HG02588 (cell line): ENCODE measurements around the gene GRK5.
"Not testable (repeated sequence)": the region's sequence is repeated elsewhere in the genome, so short reads cannot be mapped to it uniquely, and the experiment has no call there.

Experiments used
- ATAC-seq: cut with Tn5 transposase; IDR thresholded peaks from one replicate; pipeline ENCODE4 v1.9.1; 2021; ENCODE audit warnings: mild to moderate bottlenecking, moderate library complexity; ENCODE audit not compliant: unreplicated experiment

Gene GRK5

DNA sequence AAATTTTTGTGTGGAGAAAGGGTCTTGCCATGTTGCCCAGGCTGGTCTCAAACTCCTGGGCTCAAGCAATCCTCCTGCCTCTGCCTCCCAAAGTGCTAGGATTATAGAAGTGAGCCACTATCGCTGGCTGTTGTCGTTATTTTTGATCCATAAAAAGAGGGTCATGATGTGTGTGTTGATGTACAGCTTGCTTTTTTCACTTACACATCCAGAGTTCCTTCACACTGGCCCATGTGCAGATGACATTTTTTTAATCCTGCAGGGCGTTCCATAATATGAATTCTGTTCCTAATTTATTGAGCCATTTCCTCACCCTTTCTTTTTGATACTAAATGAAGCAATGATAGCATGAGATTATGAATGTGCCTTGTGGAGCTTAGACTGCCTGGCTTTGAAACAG lies 40.8 kb downstream of the GRK5 start:
- ATAC-seq = no peak

DNA sequence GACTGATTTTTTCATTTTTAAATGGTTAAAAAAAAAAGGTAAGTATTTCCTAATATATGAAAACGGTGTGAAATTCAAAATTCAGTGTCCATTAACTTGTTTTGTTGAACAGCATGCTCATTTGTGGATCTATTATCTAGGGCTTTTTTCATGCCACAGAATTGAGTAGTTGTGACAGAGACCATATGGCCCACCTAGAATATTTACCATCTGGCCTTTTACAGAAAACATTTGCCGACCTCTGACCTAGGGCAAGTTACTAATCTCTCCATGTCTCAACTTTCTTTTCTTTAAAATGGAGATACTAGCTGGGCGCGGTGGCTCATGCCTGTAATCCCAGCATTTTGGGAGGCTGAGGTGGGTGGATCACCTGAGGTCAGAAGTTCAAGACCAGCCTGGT lies 41.3 kb downstream of the GRK5 start:
- no peak for ATAC-seq

DNA sequence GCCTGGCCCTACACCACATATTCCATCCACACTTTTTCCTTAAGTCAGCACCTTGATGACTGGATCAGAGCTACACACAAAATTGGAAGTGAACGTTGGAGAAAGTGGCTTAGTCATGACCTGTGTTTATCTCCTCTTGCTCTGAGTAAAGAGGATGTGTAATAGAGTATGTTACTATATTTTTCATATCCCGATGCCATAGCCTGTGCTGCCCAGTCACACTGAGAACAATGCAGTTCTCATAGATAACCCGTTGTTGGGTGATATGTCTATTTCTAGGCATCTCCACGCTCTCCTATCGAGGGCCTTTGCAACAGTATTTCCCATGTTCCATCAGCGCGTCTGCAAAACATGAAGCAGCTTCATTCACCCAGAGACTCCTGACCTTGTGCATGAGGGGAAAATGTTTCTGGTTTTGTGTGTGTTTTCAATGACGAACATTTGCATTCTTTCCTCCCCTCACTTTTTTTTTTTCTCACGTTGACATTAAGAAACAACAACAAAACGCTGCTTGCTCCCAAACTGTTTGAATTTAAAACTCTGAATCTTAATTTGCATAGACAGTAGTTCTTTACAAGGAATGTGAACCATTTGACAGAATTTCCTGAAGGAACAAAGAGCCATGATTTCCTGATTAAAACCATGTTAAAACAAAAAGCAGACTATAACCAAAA lies 43.4 kb downstream of the GRK5 start:
- no peak for ATAC-seq

DNA sequence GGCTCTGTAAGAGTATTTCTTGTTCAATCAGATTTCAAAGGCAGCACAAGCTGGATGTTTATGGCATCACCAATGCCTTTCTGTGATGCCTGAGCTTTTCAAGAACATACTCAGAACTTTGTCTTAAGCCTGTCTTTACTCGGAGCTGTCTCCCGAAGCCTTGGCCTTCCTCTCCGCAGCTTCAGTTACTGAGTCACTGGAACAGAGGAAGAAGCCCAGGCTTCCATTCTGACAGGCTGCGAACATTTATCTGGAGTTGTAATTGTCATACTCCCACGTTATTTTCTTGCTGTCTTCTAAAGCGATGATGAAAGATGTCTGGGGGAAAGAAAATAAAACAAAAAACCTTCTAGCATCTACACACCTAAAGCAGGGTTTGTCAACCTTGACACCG lies 43.9 kb downstream of the GRK5 start:
- ATAC-seq = no peak

DNA sequence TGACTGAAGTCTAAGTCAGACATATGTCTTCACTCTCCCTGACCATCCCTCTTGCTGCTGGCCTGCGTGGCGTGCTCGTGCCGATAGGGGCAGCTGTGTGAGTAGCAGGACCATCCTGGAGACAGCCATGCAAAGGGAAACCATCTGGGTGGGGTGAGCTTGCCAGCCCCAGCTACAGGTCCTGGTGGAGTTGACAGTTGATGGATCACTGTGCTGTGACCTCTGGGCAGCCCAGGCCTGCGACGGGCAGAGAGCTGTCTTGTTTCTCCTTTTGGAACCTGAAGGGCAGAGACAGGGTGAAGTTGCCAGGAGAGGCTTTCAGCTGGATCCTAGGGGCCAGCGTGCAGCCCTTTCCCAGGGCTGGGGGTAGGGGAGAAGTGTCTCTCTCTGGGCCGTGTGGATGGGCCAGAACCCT lies 44.7 kb downstream of the GRK5 start:
- no peak for ATAC-seq

DNA sequence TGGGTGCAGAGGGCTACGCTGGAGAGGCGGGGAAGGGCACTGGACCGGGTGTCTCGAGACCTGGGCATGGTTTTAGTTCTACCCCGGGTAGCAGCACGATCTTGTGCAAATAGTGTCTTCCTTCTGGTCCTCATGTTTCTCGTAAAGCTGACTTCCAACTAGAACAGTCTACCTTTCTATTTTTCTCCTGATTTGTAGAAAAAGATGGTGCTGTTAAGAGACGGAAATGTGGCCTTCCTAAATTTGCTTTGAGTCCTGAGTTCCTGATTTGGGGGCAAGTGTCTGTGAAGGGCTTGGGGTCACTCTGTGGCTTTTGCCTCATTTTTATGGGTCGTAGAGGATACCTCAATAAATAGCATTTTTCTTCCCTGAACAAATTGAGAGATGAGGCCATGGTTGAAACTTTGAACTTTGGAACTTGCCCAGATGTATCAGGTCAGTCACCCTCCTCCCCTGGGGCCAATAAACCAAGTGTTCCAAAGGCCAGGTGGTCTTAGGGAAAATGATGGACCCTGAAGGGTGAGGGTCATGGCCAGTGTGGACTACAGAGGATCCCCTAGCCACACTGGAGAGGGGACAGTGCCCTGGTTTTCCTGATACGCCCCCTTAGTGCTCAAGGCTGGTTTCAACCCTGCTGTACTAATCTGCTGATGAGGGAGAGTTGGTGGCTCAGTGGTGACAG lies 45.2 kb downstream of the GRK5 start:
- ATAC-seq = no peak

DNA sequence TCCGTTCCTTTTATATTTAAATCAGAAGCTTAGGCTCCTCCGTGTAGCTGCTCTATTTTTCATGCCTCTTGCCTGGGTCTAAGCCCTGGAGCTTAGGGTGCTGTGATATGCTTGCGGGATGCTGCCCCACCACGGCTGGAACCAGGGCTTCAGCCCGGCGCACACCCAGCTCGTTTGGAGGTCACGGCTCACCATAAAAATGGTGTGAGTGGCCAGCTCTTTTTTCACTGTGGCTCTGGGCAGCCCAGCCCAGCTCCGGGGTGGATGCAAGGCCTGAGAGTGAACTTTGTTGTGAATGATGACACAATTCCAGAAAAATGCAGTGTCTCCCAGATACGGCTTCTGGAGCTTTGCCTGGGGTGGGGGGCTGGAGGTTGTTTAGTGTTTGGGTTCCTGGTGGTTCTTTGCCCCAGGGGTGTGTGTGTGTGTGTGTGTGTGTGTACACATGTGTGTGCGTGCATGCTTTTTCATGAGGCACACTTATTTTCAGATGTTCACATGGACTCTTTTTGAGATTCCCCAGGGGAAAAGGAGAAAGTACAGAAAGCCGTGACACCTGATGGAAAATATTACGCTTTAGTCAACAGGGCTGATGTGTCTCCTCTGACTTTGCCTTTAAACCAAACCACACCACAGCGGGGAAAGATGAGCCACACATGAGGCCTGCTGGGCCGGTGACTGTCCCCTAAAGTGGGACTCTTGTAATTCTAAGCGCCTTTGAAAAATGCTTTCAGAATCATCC lies 46.2 kb downstream of the GRK5 start:
- no peak for ATAC-seq

DNA sequence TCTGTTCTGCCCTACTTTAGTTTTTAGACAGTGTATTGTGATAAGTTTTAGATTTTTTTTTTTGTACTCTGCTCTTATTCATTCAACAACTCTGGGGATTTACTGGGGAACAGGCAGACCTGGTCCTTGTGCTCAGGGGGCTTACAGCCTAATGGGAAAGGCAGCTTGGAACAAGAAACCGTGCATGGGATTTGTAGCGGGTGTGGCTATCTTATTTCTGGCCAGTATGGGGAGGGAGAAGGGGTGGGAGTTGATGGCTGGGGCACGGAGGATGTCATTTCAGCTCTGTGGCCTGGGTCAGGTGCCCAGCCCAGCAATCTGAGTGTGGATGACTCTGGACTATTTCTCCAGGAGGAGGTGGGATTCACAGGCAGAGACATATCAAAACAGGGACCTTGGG lies 47.0 kb downstream of the GRK5 start:
- no peak for ATAC-seq

DNA sequence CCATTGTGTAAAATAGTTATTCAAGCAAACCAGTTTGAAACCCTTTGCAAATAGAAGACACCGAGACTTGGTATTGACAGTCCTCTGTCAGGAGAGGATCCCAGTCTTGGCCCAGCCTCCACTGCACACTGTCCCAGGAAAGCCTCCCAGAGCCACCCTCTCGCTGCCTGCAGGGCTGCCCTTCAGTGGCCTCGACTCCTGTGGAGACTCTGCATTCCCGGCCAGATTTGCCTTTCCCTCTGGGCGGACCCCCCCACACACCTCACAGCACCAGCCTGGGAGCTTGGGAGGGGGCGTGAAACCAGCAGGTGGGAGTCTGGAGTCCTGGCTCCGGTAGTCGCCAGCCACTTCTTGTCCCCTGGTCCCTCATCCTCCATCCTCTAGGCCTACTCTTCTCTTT lies 48.7 kb downstream of the GRK5 start:
- ATAC-seq = no peak

DNA sequence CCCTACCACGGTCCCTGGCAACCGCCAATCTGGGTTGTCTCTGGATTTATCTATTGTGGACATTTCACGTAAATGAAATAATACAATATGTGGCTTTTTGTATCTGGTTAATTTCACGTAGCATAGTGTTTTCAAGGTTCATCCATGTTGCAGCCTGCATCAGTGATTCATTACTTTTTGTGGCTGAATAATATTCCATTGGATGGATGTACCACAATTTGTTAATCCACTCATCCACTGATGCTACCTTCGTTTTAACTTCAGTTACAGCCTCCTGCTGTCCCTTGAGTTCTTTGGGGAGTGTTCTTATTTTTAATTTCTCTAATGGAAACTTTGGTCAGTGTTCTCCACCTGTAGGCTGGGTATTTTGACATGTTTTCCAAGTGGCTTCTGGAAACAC lies 49.5 kb downstream of the GRK5 start:
- ATAC-seq = no peak

DNA sequence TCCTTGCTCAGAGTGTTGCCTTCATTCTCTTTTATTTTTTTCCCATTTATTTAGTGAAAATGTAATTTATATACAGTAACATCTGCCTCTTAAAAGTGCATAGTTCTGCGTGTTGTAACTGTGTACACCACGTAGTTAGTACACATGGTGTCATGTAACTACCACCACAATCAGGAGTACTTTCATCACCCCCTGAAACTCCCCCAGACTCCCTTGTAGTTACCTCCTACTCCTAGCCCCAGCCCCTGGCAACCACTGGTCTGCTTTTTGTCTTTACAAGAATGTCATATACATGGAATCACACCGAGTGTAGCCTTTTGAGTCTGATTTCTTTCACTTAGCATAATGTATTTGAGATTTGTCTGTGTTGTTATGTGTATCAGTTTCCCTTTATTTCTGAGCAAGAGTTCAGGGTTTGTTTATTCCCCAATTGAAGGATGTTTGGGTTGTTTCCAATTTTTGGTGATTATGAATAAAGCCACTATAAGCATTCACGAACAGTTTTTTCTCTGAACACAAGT lies 50.6 kb downstream of the GRK5 start:
- ATAC-seq = no peak

DNA sequence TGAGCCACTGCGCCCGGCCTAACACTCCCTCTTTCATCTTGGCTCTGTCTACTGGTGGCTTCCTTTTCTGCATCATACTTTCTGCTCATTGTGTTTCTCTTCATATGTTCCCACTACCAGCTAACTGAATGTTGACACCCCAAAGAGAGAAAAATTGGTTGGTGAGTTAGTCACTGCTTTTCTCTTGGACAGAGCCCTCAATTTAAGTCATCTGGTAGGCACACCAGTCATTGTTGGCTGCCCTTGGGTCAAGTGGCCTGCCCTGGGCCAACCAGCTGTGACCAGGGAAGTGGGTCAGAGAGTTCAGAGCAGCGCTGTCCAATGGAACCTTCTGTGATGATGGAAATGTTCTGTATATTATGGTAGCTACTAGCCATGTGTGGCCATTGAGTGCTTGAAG lies 52.0 kb downstream of the GRK5 start:
- ATAC-seq = no peak

DNA sequence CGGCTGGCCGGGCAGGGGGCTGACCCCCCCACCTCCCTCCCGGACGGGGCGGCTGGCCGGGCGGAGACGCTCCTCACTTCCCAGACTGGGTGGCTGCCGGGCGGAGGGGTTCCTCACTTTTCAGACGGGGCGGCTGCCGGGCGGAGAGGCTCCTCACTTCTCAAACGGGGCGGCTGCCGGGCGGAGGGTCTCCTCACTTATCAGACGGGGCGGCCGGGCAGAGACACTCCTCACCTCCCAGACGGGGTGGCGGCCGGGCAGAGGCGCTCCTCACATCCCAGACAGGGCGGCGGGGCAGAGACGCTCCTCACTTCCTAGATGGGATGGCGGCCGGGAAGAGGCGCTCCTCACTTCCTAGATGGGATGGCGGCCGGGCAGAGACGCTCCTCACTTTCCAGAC lies 53.6 kb downstream of the GRK5 start:
- ATAC-seq = not testable (repeated sequence)

DNA sequence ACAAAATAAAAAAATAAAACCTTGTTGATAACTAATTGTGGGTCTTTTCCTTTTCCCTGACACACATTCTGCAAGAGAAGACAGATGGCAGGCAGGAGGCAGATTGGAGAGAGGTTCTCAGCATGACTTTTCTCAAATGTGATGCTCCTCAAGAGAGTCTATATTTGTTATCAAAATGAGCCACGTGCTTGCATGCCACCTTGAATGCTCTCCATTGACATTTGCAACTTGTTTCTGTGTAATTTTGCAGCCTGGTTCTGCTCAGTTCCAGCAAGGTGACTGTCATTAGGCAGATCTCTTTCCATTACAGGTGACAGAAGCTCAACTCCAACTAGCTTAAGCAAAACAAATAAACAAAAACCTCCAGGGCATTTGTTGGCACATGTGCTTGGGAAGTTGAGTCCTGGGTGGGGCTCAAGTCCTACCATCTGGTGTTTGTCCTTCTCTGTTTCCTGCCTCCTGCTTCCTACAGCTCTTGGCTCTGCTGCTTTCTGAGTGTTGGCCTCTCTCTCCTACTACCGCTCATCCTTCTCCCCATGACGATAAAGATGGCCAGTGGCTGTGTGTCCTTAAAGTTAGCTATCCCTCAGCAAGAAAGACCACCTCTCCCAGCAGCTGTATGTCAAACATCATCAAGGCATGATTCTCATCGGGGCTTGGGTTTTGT lies 56.7 kb downstream of the GRK5 start:
- ATAC-seq = no peak

DNA sequence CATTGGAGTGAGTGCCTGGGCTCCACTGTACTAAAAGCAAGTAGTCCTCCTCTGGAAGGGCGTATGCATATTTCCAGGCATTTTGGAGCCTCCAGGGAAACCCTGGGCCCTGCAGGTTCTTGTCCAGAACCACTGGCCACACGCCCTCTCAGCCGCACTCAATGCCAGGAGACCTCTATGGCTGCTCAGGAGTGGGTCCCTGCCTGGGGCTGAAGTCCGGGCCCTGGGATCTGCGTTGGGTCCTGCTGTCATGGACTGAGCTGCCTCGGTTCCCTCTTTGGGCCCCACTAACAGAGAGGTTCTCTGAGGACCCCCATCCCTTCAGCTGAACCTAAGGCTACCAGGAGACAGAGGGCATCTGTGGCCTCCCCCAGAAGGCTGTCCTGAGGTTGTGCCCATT lies 58.3 kb downstream of the GRK5 start:
- no peak for ATAC-seq

DNA sequence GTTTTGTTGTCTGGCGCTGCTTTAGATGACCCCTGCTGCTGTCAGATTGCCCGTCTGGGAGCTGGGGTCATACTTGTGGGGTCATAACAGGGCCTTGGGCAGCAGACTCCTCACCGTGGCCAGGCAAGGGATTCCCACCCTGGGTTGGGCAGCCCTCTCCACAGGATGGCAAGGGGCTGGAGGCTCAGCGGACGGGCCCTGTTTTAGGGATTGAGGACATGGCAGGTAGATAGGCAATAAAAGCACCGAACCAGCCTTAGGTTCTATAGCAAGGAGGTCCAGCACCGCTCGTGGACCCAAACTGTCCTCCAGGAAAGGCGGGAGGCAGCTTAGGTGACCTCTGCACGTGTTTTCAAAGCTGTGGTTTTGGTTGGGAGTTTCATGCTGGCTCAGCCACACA lies 60.0 kb downstream of the GRK5 start:
- ATAC-seq = no peak

DNA sequence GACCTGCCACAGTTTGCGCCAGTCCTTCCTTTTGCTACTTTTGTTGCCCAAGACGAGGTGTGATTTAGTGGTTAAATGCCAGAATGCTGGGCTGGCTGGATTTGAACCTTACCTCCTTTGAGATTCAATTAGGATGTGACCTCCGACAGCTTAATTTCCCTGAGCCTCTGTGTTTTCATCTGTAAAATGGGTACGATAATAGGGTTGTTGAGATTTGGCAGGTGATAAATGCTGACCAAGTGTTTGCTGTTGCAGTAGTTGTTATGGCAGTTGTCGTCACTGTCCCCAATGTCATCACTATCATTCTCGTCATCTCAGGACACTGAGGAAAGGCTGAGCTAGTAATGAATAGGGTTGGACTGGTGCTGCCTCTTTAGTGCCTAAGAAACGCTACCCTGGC lies 61.1 kb downstream of the GRK5 start:
- ATAC-seq = no peak

DNA sequence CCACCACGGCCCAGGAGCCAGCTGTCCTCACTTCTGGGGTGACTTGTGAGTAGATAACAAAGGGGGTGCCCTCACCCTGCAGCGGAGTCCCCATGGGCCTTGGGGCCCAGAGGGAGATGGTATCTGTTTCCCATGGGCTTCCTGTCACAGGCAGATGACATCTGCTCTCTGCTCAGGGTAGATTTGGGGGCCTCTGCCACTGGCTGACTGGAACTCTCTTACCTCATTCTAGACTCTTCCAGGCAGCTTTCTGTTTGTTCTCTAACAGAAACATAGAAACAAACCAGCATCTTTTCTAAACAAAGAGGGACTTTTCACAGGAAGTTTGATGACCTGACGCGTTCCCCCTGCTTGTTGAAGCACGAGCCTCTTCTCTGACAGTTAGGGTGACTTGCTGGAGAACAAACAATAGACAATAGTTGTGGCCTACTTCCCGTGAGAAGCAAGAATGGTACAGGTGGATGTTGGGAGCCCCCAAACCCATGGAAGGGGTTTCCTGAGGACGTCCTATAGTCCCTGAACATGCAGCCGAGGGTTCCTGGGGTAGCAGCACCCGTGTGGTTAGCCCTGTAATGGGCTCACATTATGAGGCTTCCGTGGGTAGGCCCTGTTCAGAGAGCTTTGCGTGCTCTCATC lies 61.6 kb downstream of the GRK5 start:
- peak; percentile 74 for ATAC-seq

DNA sequence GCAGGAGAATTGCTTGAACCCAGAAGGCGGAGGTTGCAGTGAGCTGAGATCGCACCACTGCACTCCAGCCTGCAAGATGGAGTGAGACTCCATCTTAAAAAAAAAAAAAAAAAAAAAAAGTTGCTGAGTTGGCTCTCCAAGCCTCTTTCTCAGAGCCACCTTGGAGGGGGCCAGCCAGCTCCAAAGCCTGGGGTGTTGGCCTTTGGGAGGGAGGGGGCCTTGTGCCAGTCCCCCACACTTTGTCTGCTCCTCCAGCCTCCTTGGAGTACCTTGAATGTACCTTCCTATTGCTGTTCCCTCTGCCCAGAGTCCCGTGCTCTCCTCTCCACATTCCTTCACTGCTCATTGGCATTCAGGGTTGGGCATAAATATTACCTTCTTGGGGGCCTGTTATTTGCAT lies 62.4 kb downstream of the GRK5 start:
- ATAC-seq = no peak

DNA sequence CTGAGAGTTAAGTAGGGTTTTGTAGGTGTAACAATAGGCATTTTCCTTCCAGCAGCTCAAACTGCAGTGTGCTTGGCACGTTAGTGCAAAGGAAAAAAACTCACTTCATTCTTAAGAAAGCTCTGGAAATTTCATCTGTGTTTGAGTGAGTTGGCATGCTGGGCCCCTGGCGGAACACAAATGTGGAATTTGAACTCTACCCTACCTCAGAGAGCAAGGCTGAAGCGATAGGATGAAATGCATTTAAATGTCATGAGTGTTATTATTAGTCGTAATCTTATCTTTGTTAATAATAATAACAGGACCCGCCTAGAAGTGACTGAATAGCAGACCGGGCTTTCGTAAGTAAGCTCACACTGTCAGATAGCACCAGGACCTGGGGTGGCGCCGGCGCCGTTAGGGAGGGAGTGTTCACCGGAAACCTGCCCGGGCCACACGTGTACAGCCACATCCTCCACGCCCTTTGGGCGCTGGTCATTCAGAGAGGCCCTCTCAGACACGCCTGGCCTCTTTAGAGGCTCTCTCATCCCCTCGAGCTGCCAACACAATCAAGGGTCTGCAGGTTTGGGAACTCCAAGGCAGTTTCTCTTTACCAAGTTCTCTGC lies 63.5 kb downstream of the GRK5 start:
- peak; percentile 51 for ATAC-seq

DNA sequence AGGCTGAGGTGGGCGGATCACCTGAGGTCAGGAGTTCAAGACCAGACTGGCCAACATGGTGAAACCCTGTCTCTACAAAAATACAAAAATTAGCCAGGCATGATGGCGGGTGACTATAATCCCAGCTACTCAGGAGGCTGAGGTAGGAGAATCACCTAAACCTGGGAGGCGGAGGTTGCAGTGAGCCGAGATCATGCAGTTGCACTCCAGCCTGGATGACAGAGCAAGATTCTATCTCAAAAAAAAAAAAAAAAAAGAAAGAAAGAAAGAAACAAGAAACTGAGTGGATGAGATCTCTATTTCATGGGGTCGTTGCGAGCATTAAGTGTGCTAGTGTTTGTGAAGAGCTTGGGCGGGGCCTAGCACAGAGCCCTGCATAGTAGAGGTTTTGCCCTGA lies 65.0 kb downstream of the GRK5 start:
- ATAC-seq = not testable (repeated sequence)
